Liver (tissue), 9 donors: ENCODE results near the gene GHRL. TPM values are rescaled to one million over a fixed set of nuclear protein-coding genes. Genes with fewer than 3 reads are reported as not detected.
A peak's percentile ranks its signal among the peaks of the same experiment; 100 is the strongest.

Source experiments
- DNase-seq: peaks from one replicate; pipeline ENCODE4 v3.0.0-alpha.2; 2017; ENCODE audit warnings: low spot score
- H3K27ac ChIP-seq, 2 donors: one replicate each; pipeline ENCODE4 v1.7.0; 2013; ENCODE audit warnings: inconsistent platforms in 2 of 2, low read length in 2 of 2, control low read depth in 1 of 2, low read depth in 1 of 2, mild to moderate bottlenecking in 1 of 2
- H3K27me3 ChIP-seq, 4 donors: one replicate each; pipeline versions ENCODE4 v1.6.1 to v1.7.0; 2013; ENCODE audit warnings: low read length in 3 of 4, inconsistent platforms in 1 of 4, mild to moderate bottlenecking in 1 of 4, moderate library complexity in 1 of 4; ENCODE audit not compliant: control insufficient read depth in 4 of 4, insufficient read depth in 4 of 4
- H3K36me3 ChIP-seq, 4 donors: one replicate each; pipeline versions ENCODE4 v1.6.1 to v1.7.0; 2013; ENCODE audit warnings: low read length in 3 of 4, mild to moderate bottlenecking in 3 of 4, low read depth in 1 of 4, moderate library complexity in 1 of 4; ENCODE audit not compliant: control insufficient read depth in 4 of 4, insufficient read depth in 3 of 4
- H3K4me1 ChIP-seq, 4 donors: one replicate each; pipeline versions ENCODE4 v1.6.1 to v1.7.0; 2013; ENCODE audit warnings: low read length in 3 of 4, mild to moderate bottlenecking in 3 of 4, moderate library complexity in 1 of 4; ENCODE audit not compliant: control insufficient read depth in 4 of 4, insufficient read depth in 4 of 4
- H3K4me3 ChIP-seq, 3 donors: one replicate each; pipeline versions ENCODE4 v1.6.1 to v1.7.0; 2013; ENCODE audit warnings: low read length in 3 of 3, control low read depth in 1 of 3, low read depth in 1 of 3, mild to moderate bottlenecking in 1 of 3
- H3K9ac ChIP-seq, 2 donors: one replicate each; pipeline ENCODE4 v1.7.0; 2013; ENCODE audit warnings: low read length in 2 of 2, mild to moderate bottlenecking in 2 of 2, moderate library complexity in 2 of 2, control low read depth in 1 of 2, low read depth in 1 of 2
- H3K9me3 ChIP-seq, 4 donors: one replicate each; pipeline versions ENCODE4 v1.6.1 to v1.7.0; 2013; ENCODE audit warnings: low read length in 3 of 4; ENCODE audit not compliant: control insufficient read depth in 4 of 4
- EGR1 ChIP-seq, 2 donors: IDR thresholded peaks; 2 replicates each; pipeline ENCODE4 v1.6.1; 2016 to 2018; ENCODE audit warnings: antibody characterized with exemption in 2 of 2, low read depth in 2 of 2
- FOXA1 ChIP-seq: IDR thresholded peaks from 2 replicates; pipeline ENCODE4 v1.6.1; 2016; ENCODE audit warnings: antibody characterized with exemption
- FOXA2 ChIP-seq: IDR thresholded peaks from 2 replicates; pipeline ENCODE4 v1.6.1; 2016; ENCODE audit warnings: antibody characterized with exemption
- GABPA ChIP-seq, 2 donors: IDR thresholded peaks in 1 of 2; conservative IDR thresholded peaks in 1 of 2; 2 replicates each; pipeline ENCODE4 v1.6.1; 2016; ENCODE audit warnings: antibody characterized with exemption in 2 of 2, mild to moderate bottlenecking in 1 of 2, moderate library complexity in 1 of 2
- HNF4A ChIP-seq, 2 donors: conservative IDR thresholded peaks; 2 replicates each; pipeline ENCODE4 v1.6.1; 2016; ENCODE audit warnings: antibody characterized with exemption in 2 of 2, mild to moderate bottlenecking in 2 of 2
- HNF4G ChIP-seq: IDR thresholded peaks from 2 replicates; pipeline ENCODE4 v1.6.1; 2016; ENCODE audit warnings: antibody characterized with exemption
- JUND ChIP-seq, 2 donors: IDR thresholded peaks; 2 replicates each; pipeline ENCODE4 v1.6.1; 2016; ENCODE audit warnings: antibody characterized with exemption in 2 of 2
- NR2F2 ChIP-seq: IDR thresholded peaks from 2 replicates; pipeline ENCODE4 v1.6.1; 2016; ENCODE audit warnings: antibody characterized with exemption
- RAD21 ChIP-seq, 2 donors: IDR thresholded peaks; 2 replicates each; pipeline ENCODE4 v1.6.1; 2016; ENCODE audit warnings: antibody characterized with exemption in 2 of 2, mild to moderate bottlenecking in 2 of 2
- RXRA ChIP-seq, 2 donors: IDR thresholded peaks; 2 replicates each; pipeline ENCODE4 v1.6.1; 2017 to 2018; ENCODE audit warnings: antibody characterized with exemption in 2 of 2, mild to moderate bottlenecking in 1 of 2
- SP1 ChIP-seq: IDR thresholded peaks from 2 replicates; pipeline ENCODE4 v1.6.1; 2018; ENCODE audit warnings: antibody characterized with exemption, mild to moderate bottlenecking
- TAF1 ChIP-seq: conservative IDR thresholded peaks from 2 replicates; pipeline ENCODE4 v1.6.1; 2016; ENCODE audit warnings: antibody characterized with exemption, mild to moderate bottlenecking
- YY1 ChIP-seq: IDR thresholded peaks from 2 replicates; pipeline ENCODE4 v1.6.1; 2016; ENCODE audit warnings: antibody characterized with exemption, mild to moderate bottlenecking
- WGBS: extraction: QIAGEN DNeasy Blood & Tissue Kit; methylation state at CpG from one replicate; pipeline ENCODE4 v1.1.7; 2013; 5-methylcytosine and 5-hydroxymethylcytosine counted together
- polyA plus RNA-seq, 2 donors: library from polyadenylated mRNA; stranded (reverse) in 1 of 2; unstranded in 1 of 2; fragments of 200-250 nt in 1 of 2; fragments of >200 nt in 1 of 2; fragmentation: Nextera tagmentation in 1 of 2; extraction: Ambion mirVana in 1 of 2; gene quantifications; one replicate each; pipeline versions ENCODE4 v1.2.1 to v1.2.3, GENCODE V29; 2013 to 2015
- total RNA-seq, 2 donors: library from RNA; depleted of rRNA; stranded (reverse); fragments of >200 nt; gene quantifications; one replicate each; pipeline ENCODE4 v1.2.3, GENCODE V29; 2014
- TF ChIP-seq, protein P1 (sequence below): fragments of 150-350 bp; IDR thresholded peaks from 2 replicates; pipeline ENCODE4 v1.5.1; 2017; ENCODE audit warnings: improper control_type of control experiment, low read depth, low read length; ENCODE audit not compliant: missing input control
- TF ChIP-seq, protein P2 (sequence below): IDR thresholded peaks from 2 replicates; pipeline ENCODE4 v1.6.1; 2016; ENCODE audit warnings: antibody characterized with exemption
- TF ChIP-seq, protein P3 (sequence below): IDR thresholded peaks from 2 replicates; pipeline ENCODE4 v1.6.1; 2016; ENCODE audit warnings: antibody characterized with exemption, mild to moderate bottlenecking
- TF ChIP-seq, protein P4 (sequence below): IDR thresholded peaks from 2 replicates; pipeline ENCODE4 v1.6.1; 2016; ENCODE audit warnings: antibody characterized with exemption
- TF ChIP-seq, protein P5 (sequence below): IDR thresholded peaks from 2 replicates; pipeline ENCODE4 v1.6.1; 2016; ENCODE audit warnings: antibody characterized with exemption
- donor health status: healthy.
- donor health status: healthy.
- donor health status: healthy.
- donor health status: healthy.
- donor health status: healthy.

GHRL gene
- total and polyA plus RNA-seq, 4 donors: 0.08 to 1.3 (median 0.27) TPM

DNA sequence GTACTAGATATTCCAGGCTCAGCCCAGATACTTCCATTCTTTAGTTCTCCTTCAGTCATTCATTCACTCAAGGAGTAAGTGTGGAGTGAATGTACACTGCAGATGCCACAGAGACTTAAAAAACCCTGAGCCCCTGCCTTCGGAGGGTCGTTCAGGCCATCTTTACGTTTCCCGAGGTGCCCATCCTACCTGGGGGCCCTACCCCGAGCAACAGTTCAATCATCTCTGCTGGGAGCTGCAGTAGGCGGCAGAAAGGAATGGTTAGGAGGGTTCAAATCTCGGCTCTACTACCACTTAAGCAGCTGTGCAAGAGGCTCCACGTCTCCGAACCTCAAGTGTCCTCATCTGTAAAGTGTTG lies 27.6 kb upstream of the GHRL start (continued):
- TF ChIP-seq, protein P1, sequence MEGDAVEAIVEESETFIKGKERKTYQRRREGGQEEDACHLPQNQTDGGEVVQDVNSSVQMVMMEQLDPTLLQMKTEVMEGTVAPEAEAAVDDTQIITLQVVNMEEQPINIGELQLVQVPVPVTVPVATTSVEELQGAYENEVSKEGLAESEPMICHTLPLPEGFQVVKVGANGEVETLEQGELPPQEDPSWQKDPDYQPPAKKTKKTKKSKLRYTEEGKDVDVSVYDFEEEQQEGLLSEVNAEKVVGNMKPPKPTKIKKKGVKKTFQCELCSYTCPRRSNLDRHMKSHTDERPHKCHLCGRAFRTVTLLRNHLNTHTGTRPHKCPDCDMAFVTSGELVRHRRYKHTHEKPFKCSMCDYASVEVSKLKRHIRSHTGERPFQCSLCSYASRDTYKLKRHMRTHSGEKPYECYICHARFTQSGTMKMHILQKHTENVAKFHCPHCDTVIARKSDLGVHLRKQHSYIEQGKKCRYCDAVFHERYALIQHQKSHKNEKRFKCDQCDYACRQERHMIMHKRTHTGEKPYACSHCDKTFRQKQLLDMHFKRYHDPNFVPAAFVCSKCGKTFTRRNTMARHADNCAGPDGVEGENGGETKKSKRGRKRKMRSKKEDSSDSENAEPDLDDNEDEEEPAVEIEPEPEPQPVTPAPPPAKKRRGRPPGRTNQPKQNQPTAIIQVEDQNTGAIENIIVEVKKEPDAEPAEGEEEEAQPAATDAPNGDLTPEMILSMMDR: no peak

DNA sequence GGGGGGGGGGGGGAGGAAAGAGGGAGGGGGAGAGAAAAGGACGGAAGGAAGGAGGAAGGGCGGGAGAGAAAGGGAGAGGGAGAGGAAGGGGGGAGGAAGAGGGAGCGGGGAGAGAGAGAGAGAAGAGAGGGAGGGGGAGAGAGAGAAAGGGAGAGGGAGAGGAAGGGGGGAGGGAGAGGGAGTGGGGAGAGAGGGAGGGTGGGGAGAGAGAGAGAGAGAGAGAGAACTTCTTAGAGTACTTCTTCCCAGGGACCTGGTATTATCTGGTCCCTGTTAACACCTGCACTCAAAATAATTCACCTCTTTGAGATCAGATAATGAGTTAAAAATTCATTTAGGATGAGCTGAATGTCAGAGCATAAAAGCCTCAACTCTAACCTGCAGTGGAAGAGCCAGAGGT lies 27.1 kb upstream of the GHRL start:
- H3K9ac ChIP-seq: peak overlapping the region; percentile 63 to 90
- TF ChIP-seq HNF4A (conservative IDR thresholded peaks at IDR 0.05) (no peak), GABPA (IDR thresholded peaks at IDR 0.05 in 1 of 2, conservative IDR thresholded peaks at IDR 0.05 in 1 of 2) (no peak), EGR1 (IDR thresholded peaks at IDR 0.05; ENCODE audit: low read depth in 2 of 2) (no peak), RXRA (IDR thresholded peaks at IDR 0.05) (no peak), JUND (IDR thresholded peaks at IDR 0.05) (no peak), SP1 (no peak), FOXA1 (no peak), HNF4G (no peak), TAF1 (no peak), FOXA2 (no peak)
- TF ChIP-seq, protein P2, sequence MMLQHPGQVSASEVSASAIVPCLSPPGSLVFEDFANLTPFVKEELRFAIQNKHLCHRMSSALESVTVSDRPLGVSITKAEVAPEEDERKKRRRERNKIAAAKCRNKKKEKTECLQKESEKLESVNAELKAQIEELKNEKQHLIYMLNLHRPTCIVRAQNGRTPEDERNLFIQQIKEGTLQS: no peak
- TF ChIP-seq, protein P3, sequence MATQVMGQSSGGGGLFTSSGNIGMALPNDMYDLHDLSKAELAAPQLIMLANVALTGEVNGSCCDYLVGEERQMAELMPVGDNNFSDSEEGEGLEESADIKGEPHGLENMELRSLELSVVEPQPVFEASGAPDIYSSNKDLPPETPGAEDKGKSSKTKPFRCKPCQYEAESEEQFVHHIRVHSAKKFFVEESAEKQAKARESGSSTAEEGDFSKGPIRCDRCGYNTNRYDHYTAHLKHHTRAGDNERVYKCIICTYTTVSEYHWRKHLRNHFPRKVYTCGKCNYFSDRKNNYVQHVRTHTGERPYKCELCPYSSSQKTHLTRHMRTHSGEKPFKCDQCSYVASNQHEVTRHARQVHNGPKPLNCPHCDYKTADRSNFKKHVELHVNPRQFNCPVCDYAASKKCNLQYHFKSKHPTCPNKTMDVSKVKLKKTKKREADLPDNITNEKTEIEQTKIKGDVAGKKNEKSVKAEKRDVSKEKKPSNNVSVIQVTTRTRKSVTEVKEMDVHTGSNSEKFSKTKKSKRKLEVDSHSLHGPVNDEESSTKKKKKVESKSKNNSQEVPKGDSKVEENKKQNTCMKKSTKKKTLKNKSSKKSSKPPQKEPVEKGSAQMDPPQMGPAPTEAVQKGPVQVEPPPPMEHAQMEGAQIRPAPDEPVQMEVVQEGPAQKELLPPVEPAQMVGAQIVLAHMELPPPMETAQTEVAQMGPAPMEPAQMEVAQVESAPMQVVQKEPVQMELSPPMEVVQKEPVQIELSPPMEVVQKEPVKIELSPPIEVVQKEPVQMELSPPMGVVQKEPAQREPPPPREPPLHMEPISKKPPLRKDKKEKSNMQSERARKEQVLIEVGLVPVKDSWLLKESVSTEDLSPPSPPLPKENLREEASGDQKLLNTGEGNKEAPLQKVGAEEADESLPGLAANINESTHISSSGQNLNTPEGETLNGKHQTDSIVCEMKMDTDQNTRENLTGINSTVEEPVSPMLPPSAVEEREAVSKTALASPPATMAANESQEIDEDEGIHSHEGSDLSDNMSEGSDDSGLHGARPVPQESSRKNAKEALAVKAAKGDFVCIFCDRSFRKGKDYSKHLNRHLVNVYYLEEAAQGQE: no peak
- TF ChIP-seq, protein P1: no peak
- H3K27me3 ChIP-seq: no peaks in the 10 kb centered on the region
- WGBS: 13% methylated on average over 3 of the region's 3 CpGs
- peaks cover 7 to 33% (median 29%) of the 10 kb centered on the region in 4 donors for H3K4me1 ChIP-seq
- H3K4me3 ChIP-seq: peak overlapping the region; percentile 86 to 93 (median 88)
- no peak for DNase-seq
- no peaks in the 10 kb centered on the region for H3K9me3 ChIP-seq
- H3K27ac ChIP-seq: no peak overlapping the region
- H3K36me3 ChIP-seq: peaks cover 9 to 26% (median 15%) of the 10 kb centered on the region in 4 donors

DNA sequence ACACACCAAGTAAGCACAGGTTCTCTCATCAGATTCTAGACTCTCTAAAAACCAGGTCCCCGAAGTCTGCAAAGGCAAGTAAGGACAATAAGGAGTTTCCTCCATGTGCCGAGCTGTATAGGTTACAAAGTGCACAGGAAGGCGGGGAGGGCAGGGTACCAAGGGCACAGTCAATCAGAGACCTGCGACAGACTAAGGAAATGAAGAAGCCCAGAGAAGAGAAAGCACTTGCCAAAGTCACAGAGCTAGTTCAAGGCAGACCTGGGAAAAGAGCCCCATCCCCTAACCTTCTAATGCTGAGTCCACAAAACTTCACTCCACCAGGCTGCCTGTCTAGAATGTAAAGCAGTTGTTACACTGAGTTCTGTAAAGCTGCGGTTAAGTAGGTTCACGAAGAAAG lies 26.5 kb upstream of the GHRL start:
- TF ChIP-seq, protein P4, sequence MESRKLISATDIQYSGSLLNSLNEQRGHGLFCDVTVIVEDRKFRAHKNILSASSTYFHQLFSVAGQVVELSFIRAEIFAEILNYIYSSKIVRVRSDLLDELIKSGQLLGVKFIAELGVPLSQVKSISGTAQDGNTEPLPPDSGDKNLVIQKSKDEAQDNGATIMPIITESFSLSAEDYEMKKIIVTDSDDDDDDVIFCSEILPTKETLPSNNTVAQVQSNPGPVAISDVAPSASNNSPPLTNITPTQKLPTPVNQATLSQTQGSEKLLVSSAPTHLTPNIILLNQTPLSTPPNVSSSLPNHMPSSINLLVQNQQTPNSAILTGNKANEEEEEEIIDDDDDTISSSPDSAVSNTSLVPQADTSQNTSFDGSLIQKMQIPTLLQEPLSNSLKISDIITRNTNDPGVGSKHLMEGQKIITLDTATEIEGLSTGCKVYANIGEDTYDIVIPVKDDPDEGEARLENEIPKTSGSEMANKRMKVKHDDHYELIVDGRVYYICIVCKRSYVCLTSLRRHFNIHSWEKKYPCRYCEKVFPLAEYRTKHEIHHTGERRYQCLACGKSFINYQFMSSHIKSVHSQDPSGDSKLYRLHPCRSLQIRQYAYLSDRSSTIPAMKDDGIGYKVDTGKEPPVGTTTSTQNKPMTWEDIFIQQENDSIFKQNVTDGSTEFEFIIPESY: no peak
- TF ChIP-seq, protein P5, sequence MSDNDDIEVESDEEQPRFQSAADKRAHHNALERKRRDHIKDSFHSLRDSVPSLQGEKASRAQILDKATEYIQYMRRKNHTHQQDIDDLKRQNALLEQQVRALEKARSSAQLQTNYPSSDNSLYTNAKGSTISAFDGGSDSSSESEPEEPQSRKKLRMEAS: no peak
- TF ChIP-seq YY1 (no peak), HNF4A (conservative IDR thresholded peaks at IDR 0.05) (no peak), FOXA2 (no peak), TAF1 (no peak), RAD21 (IDR thresholded peaks at IDR 0.05) (no peak), SP1 (no peak), NR2F2 (no peak), FOXA1 (no peak), RXRA (IDR thresholded peaks at IDR 0.05) (no peak)
- TF ChIP-seq, protein P1: no peak
- Histone ChIP-seq H3K27ac (no peak overlapping the region), H3K36me3 (peaks cover 10 to 32% (median 20%) of the 10 kb centered on the region in 4 donors), H3K27me3 (no peaks in the 10 kb centered on the region), H3K9ac (no peak overlapping the region), H3K9me3 (no peaks in the 10 kb centered on the region), H3K4me1 (peaks cover 7 to 33% (median 29%) of the 10 kb centered on the region in 4 donors), H3K4me3 (peak overlapping the region in 2 of 3 donors; percentile 17 to 86)
- DNase-seq: no peak
- 46% methylated on average over 6 of the region's 6 CpGs for WGBS
